NCI-H526 treated with DMSO at 0.1 percent for 48 hours (cell line): Measurements from ENCODE around the gene TSC22D1.

ENCODE experiments used
- DNase-seq: peaks from one replicate; lab custom pipeline; 2025; lab: John Stamatoyannopoulos, UW

Gene TSC22D1

GRCh38 chr13:44404261-44405132, 171.6 kb downstream of the TSC22D1 start:
- DNase-seq = peak; percentile 85

DNA sequence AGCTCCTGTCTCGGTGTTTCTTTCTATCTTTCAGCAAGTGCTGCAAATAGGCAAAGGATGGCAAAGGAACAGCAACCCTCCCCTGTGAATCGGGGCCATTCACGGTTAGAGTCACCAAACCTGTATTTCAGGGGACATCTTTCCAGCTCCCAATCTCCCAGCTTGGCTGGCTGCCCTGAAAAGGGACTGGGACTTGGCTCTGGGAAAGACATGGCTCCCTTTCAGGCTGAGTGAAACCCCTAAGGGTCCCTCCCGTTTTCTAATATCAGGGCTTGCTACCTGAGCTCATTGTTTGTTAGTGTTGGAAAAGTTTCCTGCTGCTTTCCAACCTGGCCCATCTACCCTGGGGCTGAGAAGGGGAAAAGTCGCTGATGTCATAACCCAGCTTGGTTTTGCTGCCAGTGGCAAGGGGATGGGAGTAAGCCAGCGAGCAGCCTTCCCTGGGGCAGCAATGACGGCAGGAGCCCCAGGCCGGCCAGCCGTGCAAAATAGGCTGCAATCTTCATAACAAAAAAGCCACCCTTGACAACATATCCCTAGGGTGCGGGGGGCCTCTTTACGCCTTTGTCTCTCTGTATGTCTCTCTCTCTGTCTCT, 172.6 kb downstream of the TSC22D1 start:
- peak; percentile 83 for DNase-seq

- peak; percentile 83 for DNase-seq
Observed at GRCh38 chr13:44402899-44403445, 173.2 kb downstream of the TSC22D1 start.

- no peak for DNase-seq
Observed at GRCh38 chr13:44401577-44401976, 174.6 kb downstream of the TSC22D1 start.

- DNase-seq = no peak
Observed at GRCh38 chr13:44400736-44401135, 175.4 kb downstream of the TSC22D1 start.

GRCh38 chr13:44399074-44399473, 177.1 kb downstream of the TSC22D1 start:
- DNase-seq = no peak

DNA sequence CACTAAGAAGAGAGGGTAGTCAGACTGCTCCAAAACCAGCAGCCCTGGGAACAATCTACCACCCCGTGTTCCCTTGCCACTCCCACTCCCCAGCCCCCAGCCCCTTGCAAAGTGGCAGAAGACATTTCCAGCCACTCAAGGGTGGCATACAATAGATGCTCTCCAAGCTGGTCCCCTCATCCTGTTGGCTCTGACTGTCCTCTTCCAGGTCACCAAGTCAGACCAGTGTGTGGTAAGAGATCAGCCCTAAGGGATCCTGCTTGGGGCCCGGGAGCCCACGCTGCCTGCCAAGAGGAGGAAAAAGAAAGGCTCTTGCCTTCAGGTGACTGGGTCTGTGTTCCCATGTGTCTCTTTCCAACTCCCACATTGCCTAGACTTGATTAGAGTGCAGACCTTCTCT, 177.5 kb downstream of the TSC22D1 start:
- DNase-seq = no peak

DNA sequence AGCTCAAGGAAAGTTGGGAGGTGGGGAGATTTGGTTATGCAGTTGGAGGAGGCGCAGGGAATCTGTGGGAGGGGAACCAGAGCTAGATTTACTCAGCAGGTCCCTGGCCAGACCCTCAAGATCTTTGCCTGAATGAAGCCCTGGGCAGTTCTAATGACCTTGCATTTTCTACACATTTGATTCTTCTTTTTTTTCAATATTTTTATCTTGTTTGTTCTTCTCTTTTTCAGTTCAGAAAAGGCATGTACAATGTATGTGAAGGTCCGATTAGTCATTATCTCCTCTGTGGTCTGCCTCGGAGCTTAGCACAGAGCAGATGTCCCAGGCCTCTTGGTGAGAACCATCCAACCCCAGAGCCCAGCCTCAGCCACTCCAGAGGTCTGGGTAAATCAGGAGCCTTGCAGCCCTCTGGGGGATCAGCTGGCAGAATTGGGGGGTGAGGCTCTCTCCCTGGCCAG, 178.3 kb downstream of the TSC22D1 start:
- no peak for DNase-seq

- DNase-seq = no peak
Observed at GRCh38 chr13:44396701-44397580, 179.2 kb downstream of the TSC22D1 start.

GRCh38 chr13:44395976-44396694, 180.0 kb downstream of the TSC22D1 start:
- DNase-seq = no peak

- no peak for DNase-seq
Observed at GRCh38 chr13:44394658-44395057, 181.5 kb downstream of the TSC22D1 start.

DNA sequence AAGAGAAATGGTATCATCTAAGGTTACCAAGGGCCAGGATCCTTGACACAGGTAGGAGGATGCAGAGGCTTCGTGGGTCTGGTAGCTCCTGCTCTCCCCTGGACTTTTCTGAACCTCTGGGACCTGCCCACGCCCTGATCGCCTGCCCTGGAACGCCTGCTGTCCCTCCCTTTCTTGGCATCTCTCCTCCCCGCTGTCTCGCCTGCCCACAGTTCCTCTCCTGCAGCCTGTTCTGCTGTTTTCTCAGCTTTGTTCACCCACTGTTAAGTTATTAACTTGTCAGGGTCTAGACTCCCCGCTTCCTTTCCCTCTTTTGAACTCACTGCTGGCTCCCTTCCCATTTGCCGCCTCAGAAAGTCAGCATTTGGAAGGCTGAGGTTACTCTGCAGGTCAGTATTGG, 182.7 kb downstream of the TSC22D1 start:
- no peak for DNase-seq

GRCh38 chr13:44389876-44390275, 186.3 kb downstream of the TSC22D1 start:
- DNase-seq = no peak

DNA sequence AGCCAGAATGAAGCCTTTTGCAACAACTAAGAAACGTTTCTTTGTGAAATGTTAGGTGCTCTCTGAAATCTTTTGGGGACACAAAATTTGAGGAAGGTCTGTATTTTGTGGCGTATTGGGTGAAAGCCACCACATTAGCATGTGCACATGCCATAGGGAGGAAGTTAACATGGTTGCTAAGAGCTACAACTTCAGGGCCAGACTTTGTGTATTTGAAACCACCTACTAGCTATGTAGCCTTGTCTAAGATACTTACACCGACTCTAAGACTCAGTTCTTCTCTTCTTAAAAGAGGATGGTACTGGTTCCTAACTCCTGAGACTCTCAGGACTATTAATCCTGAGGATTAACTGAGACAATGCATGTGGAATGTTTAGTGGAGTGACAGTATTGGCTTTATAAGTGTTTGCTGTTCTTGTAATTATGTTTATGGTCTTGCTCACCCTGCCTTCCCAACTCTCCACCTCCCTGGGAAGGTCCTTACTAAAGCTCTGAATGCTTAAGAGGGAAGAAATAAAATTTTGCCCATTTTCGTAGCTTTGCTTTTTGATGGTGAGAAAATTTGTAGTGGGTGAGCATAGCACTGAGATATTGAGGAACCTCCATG, 187.0 kb downstream of the TSC22D1 start:
- DNase-seq = no peak

DNA sequence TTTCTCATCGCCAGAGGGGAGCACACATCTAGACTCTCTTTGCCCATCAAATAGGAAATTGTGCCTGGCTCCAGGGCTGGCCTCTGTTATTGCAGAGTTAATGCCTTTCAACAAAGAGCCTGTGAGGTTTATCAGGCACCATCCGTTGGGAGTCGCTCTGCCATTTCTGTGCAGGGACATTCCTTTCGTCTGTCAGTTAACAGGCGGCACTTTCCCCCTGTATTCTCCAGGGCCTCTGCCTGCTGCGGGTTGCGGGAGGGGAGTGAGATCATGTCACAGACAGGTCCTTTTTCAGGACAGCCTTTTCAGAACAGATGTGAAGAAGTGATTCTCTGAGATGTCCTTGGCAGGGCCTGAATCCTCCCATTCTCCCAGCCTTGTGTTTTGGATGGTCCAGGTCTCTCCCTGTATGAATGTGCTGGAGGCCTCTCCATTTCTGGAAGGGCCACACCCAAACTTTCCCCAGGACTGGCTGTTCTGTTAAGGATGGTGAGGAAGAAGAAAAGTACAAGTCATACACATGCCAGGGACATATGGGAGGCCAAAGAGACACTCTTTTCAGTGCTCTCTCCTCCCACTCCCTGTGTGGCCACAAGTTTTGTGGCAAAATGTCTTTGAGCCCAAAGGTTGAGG, 187.6 kb downstream of the TSC22D1 start:
- no peak for DNase-seq

DNA sequence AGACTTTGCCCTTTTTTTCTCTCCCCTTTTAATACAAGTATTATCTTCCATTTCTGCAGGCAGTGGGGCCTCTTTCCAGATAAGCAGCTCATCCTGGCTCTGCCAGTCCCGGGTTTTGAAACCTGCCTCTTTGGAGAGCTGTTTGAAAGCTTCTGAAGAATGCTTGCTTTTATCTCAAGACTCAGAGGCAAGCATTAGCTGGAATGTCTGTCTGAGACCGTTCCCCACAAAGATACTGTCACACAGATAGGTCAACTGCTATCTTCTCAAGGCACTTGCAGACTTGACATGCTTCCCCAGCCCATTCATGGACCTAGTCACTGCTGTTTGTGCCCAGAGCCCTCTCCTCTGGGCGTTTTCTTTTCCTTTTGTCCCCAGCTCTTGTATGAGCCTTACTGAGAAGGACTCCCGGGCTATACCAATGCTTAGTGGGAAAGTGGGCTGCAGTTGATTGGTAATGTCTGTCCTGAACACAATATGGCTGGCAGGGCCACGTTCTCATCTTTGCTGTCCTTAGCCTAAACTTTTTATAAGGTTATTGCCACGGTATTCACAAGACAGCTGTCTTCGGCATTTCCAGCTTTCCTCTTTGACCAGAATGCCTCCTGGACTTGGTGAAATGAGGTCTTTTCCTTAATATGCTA, 189.1 kb downstream of the TSC22D1 start:
- no peak for DNase-seq

GRCh38 chr13:44385847-44386246, 190.3 kb downstream of the TSC22D1 start:
- no peak for DNase-seq

GRCh38 chr13:44385401-44385800, 190.7 kb downstream of the TSC22D1 start:
- DNase-seq = no peak

DNA sequence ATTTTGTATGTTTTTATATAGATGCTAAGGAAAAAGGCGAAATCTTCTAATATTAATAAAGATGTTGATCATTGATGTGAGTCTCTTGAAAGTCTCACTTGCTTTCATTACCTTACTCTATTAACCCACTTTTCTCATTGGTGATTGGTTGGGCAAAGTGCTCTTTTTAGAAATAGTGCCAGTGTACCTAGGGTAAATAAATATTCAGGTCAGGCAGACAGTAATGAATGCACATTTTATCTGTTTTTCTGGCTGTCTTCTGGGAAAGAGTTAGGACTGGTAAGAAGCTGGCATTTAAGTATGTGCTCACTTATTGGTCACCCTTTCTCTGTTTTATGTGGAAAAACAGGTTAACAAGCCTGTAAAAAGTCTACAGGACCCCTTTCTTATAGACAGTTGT, 191.4 kb downstream of the TSC22D1 start:
- no peak for DNase-seq

- DNase-seq = no peak
Observed at GRCh38 chr13:44383945-44384344, 192.2 kb downstream of the TSC22D1 start.
